ENCODE measurements around the gene MYD88.
"Not testable (repeated sequence)": the region's sequence is repeated elsewhere in the genome, so short reads cannot be mapped to it uniquely, and the experiment has no call there.

Gene MYD88

GRCh38 chr3:38126121-38126892 is 12.2 kb upstream of the MYD88 start:
- no peak for DNase-seq

- no peak for DNase-seq
Measured at GRCh38 chr3:38127611-38128302, 10.7 kb upstream of the MYD88 start.

GRCh38 chr3:38128303-38128655 is 10.2 kb upstream of the MYD88 start:
- DNase-seq = no peak

GRCh38 chr3:38129058-38129457 is 9.4 kb upstream of the MYD88 start:
- DNase-seq = no peak

GRCh38 chr3:38130631-38131065 is 7.8 kb upstream of the MYD88 start:
- DNase-seq = no peak

- no peak for DNase-seq
Measured at GRCh38 chr3:38131621-38132369, 6.7 kb upstream of the MYD88 start.

GRCh38 chr3:38133209-38133556 is 5.3 kb upstream of the MYD88 start:
- DNase-seq = no peak

GRCh38 chr3:38133557-38134405 is 4.7 kb upstream of the MYD88 start:
- no peak for DNase-seq

GRCh38 chr3:38134517-38135143 is 3.8 kb upstream of the MYD88 start:
- not testable (repeated sequence) for DNase-seq

- not testable (repeated sequence) for DNase-seq
Measured at GRCh38 chr3:38135621-38136277, 2.7 kb upstream of the MYD88 start.

- DNase-seq = no peak
Measured at GRCh38 chr3:38136393-38136776, 2.1 kb upstream of the MYD88 start.

GRCh38 chr3:38136777-38137614 is 1.5 kb upstream of the MYD88 start, which contains the start of gene ACAA1:
Gene ACAA1, minus strand, starts transcription at chr3:38137127. Its CDS starts 92 bp downstream, at chr3:38137035.
- peak; percentile 94 for DNase-seq

- DNase-seq = no peak
Measured at GRCh38 chr3:38137615-38138348, 679 bp upstream of the MYD88 start.

GRCh38 chr3:38139191-38139590 is 730 bp downstream of the MYD88 start:
- DNase-seq = no peak

GRCh38 chr3:38139652-38140051 is 1.2 kb downstream of the MYD88 start:
- no peak for DNase-seq

- no peak for DNase-seq
Measured at GRCh38 chr3:38140326-38141172, 2.1 kb downstream of the MYD88 start.

- DNase-seq = no peak
Measured at GRCh38 chr3:38141173-38141951, 2.9 kb downstream of the MYD88 start.

- DNase-seq = no peak
Measured at GRCh38 chr3:38141952-38142273, 3.5 kb downstream of the MYD88 start.

Measured in effector CD8-positive, alpha-beta T cell (primary cell).